ENCODE data around the gene RBP7.
A peak's percentile ranks its signal among the peaks of the same experiment; 100 is the strongest.

The RBP7 gene

DNA sequence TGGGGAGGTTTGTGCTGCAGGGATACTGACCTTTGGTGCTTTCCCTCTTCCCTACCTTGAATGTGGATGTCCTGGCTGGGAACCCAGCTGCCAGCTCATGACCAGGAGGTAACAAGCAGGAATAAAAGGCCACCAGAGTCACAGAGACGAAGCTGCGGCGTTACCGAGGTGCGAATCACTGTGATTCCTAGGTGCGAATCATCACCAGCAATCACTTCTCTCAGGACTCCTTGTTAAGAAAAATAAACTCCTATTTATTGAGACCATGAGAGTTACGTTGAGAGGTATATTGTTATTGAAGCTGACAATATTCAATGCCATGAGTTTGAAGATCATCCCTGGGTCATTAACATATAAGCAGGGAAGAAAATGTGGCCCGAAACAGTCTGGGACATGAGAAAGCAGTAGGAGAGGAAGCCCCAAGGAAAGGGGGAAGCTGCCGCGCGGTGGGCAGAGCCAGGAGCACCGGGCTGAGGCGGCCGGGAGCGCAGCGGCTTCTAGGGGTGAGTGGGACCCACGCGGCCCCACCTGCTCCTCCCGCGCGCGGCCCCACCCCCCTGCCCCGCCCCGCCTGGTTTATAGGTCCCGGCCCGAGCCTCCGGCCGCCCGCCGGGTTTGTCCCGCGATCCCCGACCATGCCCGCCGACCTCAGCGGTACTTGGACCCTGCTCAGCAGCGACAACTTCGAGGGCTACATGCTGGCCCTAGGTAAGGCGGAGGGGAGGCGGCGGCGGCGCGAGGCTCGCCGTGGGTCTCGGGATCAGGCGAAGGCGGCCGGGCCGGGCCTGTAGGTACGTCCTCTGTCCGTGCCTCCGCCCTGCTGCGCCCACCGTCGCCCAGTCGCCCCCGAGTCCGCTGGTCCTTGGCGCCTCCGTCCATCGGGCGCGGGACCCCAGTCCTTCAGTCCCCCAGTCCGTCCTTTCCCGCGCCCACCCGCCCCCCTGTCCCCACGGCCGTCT, at the start of gene RBP7:
Gene RBP7 (plus strand): TSS at position 605 of the 959 bp plus-strand sequence. CDS start 31 bp downstream, at position 636.
- no peak for DNase-seq (ENCODE audit: low read depth)
- no peak within 1 kb of the TSS for H3K4me3 ChIP-seq (ENCODE audit: control insufficient read depth, low read depth, low read length)
- TF ChIP-seq, protein P1, sequence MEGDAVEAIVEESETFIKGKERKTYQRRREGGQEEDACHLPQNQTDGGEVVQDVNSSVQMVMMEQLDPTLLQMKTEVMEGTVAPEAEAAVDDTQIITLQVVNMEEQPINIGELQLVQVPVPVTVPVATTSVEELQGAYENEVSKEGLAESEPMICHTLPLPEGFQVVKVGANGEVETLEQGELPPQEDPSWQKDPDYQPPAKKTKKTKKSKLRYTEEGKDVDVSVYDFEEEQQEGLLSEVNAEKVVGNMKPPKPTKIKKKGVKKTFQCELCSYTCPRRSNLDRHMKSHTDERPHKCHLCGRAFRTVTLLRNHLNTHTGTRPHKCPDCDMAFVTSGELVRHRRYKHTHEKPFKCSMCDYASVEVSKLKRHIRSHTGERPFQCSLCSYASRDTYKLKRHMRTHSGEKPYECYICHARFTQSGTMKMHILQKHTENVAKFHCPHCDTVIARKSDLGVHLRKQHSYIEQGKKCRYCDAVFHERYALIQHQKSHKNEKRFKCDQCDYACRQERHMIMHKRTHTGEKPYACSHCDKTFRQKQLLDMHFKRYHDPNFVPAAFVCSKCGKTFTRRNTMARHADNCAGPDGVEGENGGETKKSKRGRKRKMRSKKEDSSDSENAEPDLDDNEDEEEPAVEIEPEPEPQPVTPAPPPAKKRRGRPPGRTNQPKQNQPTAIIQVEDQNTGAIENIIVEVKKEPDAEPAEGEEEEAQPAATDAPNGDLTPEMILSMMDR (conservative IDR thresholded peaks at IDR 0.05; ENCODE audit: control insufficient read depth, insufficient read depth, low read depth, low read length), result no peak

DNA sequence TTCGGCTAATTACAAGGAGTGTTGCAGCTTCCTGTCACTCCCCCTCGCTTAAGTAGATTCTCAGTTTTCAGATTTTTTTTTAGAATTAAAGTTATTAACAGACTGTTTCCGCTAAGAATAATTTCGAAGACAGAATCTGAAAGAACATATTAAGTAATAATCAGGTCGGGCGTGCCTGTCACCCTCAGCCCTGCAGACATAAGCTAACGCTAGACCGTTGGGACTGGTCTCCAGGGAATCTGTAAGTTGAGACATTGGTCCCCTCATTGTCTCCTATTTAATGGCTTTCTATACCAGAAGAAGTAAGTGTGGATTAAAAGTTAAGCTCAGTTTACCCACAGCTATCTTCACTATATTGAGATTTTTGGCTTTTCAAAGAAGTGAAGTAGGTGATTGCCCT, 39.3 kb upstream of the RBP7 start:
- TF ChIP-seq, protein P1 (conservative IDR thresholded peaks at IDR 0.05; ENCODE audit: control insufficient read depth, insufficient read depth, low read depth, low read length), result no peak
- no peak for DNase-seq (ENCODE audit: low read depth)
- no peak overlapping the region for H3K4me3 ChIP-seq (ENCODE audit: control insufficient read depth, low read depth, low read length)

DNA sequence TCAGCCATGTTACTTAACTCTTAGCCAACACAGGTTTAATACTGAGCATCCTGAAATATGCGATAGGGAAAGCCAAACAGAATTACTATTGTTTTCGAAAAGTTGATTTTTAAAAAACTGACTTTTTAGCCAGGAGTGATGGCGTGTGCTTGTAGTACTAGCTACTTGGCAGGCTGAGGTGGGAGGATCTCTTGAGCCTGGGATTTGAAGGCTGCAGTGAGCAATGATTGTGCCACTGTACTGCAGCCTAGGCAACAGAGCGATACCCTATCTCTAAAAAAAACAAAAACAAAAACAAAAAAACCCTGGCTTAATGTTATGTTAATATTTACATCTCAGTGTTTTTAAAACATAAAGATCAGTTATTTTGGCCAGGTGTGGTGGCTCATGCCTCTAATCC, 37.0 kb upstream of the RBP7 start:
- no peak overlapping the region for H3K4me3 ChIP-seq (ENCODE audit: control insufficient read depth, low read depth, low read length)
- no peak for DNase-seq (ENCODE audit: low read depth)
- TF ChIP-seq, protein P1 (conservative IDR thresholded peaks at IDR 0.05; ENCODE audit: control insufficient read depth, insufficient read depth, low read depth, low read length), result no peak

DNA sequence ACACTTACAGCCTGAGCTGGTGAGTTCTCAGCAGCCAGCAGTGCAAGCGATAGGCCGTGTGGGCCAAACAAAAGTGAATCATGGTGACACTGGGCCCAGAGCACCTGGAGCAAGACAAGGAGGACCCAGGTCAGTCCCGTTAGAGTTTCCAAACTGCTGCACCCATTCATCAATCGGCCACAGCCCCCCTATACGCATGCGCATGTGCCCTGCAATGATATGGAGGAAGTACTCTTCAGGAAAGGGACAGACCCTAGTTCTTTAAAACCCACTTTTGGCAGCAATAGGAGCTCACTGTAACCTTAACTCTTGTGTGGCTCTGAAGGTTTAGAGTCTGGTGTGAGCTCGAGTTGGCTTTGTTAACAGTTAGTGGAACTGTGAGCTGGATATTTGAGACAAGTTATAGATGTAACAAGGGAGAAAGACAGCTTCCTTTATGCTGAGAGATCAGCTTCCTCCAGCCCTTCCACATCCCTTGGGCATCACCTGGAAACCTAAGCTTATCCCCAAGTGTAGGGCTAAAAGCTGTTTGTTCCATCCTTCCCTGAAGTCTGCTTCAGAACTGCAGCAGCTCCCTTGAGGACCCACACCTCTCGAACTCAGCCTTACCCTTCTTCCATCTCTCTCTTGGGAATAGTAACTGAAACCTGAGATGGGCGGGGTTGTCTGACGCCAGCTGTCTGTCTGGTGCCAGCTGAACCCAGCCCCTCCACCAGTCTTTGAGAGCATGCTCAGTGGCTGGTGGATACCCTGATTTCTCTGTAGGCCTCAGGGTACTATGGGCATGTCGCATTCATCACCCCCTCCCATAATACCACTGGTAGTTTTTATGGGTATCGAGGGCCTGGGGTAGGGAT, 36.1 kb upstream of the RBP7 start:
- no peak overlapping the region for H3K4me3 ChIP-seq (ENCODE audit: control insufficient read depth, low read depth, low read length)
- DNase-seq (ENCODE audit: low read depth), result peak; percentile 8
- TF ChIP-seq, protein P1 (conservative IDR thresholded peaks at IDR 0.05; ENCODE audit: control insufficient read depth, insufficient read depth, low read depth, low read length), result no peak

DNA sequence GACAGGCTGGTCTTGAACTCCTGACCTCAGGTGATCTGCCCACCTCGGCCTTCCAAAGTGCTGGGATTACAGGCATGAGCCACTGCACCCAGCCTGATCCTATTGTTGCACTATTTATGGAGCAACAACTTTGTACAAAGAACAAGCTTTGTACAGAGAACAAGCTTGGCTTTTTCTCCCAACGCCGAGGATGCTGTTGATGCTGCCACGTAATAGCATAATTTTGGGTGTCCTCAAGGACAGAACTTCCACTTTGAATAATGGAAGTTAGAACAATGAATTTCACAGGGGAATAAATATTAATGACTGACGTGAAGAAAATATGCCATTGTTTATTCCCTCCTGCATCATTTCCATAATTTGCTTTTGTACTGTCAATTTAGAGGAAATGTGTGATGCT, 12.8 kb upstream of the RBP7 start:
- DNase-seq (ENCODE audit: low read depth), result no peak
- no peak overlapping the region for H3K4me3 ChIP-seq (ENCODE audit: control insufficient read depth, low read depth, low read length)
- TF ChIP-seq, protein P1 (conservative IDR thresholded peaks at IDR 0.05; ENCODE audit: control insufficient read depth, insufficient read depth, low read depth, low read length), result no peak

DNA sequence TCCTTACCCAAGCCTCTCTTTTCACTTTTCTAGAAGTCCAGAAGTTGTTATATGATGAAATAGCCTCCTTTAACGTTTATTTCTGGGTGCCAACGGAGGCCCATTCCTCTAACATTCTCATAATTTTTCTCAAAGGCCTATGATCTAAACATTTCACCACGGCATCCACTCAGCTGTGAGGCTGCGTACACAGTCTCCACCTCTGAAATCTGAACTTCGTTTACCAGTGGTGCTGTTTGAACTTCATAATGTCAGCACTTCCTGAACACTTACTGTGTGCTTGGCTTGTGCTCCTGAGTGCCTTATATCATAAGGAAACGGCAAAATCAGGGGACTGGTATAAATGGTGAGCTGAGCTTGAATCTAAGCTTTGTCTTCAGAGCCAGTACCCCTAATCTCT, 12.0 kb upstream of the RBP7 start:
- DNase-seq (ENCODE audit: low read depth), result no peak
- TF ChIP-seq, protein P1 (conservative IDR thresholded peaks at IDR 0.05; ENCODE audit: control insufficient read depth, insufficient read depth, low read depth, low read length), result no peak
- H3K4me3 ChIP-seq (ENCODE audit: control insufficient read depth, low read depth, low read length), result no peak overlapping the region

All from fibroblast of mammary gland (primary cell).